Right forelimb (tissue), 1 donor: ENCODE results near the gene RAD52.
A peak's percentile ranks its signal among the peaks of the same experiment; 100 is the strongest.

Experiments used
- DNase-seq: peaks from one replicate; pipeline ENCODE4 v3.0.0-alpha.2; 2018

The RAD52 gene

GRCh38 chr12:949453-950191, at the start of gene RAD52:
RAD52 (minus strand) TSS chr12:949694; CDS start chr12:933058, 16,636 bp downstream.
- DNase-seq = peak; percentile 99

DNA sequence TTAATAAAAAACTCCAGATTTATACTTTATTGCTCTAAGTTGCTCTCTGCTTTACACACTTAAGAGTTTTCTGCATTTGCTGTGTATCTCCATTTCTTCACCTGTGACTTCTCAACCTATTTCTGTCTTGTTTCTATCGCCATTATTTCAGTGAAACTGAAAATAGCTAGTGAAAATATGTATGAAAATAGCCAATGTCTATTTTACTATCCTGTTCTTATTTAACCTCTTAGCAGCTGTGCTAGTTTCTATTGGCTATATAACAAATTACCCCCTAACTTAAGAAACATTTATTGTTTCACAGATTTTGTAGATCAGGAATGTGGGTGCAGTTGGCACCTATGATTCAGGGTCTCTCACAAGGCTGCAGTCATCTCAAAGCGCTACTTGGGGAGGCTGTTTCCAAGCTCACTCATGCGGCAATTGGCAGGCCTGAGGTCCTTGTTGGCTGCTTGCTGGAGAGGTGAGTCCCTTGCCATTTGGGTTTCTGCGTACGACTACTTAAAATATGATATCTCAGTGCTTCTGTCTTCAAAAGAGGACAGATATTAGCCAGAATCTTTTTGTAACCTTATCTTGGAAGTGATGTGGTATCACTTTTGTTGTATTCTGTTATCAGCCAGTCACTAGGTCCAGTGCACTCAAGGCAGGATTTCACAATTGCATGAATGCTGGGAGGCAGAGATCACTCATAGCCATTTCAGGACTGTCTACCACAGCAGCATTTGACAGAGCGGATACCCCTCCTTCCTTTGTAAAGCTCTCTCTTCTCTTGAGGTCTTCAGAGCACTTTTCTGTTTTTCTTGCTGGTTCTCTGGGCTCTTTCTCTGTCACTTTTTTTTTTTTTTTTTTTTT, 48.8 kb upstream of the RAD52 start:
- no peak for DNase-seq

DNA sequence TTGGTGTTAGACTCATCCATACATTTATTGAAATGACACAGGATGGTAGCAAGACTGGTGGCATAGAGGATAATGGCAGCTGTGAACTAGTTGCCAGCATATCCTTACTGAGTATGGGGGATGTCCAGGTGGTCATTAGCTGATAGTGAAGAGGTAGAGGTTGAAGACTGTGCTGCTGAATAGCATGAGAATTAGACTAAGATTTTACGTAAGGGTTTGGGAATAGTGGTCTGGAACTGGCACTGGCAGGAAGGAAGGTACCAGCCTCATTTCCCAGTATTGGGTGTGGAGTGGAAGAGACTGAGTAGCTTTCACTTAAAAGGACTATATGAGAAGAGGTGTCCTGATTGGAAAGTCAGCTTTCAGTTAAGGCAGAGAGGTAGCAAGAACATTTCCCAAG, 48.0 kb upstream of the RAD52 start:
- no peak for DNase-seq

GRCh38 chr12:996881-997280, 47.4 kb upstream of the RAD52 start:
- no peak for DNase-seq

GRCh38 chr12:992647-993046, 43.2 kb upstream of the RAD52 start:
- DNase-seq = no peak

DNA sequence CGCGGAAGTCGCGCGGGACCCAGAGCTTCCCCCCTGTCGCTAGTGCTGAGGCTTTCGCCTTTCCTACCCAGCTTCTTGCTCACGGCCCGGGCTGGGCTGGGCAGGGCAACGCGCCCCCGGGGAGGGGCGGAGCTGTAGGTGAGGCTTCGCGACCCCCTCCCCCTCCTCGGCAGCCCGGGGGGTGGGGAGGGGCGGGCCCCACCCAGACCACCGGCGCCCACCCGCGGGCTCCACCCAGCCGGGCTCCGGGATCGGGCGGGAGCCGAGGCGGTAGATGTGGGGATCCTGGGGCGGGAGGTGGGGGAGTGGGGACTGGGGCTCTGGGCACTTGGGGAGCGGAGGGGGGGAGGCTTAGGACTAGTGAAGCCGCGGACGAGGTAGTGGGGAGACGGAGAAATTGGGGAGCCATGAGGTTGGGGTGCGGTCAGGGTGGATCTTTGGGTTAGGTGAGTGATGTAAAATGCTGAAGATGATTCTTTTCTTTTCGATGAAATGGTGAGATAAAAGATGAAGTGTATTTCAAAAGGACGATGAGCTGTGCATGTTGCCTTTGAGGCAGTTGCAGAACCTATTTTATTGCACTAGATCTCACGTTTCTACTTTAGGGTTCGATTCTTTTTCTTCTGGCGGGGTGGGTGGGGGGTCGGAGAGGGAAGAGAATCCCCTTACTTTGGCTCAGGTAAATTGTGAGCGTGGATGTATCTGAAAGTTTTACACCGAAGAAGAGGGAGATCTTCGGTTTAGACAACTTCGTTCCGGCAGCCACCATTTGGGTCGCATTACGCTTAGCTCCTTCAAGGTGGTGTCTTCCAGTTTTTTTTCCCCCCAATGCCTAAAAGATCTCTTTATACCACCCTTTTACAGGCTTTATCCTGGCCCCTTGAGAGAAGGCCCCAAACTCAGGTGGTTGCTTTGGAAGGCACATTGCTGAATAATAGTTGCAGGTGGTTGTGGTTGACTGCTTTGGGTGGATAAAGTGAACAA, 42.1 kb upstream of the RAD52 start:
- DNase-seq = no peak

DNA sequence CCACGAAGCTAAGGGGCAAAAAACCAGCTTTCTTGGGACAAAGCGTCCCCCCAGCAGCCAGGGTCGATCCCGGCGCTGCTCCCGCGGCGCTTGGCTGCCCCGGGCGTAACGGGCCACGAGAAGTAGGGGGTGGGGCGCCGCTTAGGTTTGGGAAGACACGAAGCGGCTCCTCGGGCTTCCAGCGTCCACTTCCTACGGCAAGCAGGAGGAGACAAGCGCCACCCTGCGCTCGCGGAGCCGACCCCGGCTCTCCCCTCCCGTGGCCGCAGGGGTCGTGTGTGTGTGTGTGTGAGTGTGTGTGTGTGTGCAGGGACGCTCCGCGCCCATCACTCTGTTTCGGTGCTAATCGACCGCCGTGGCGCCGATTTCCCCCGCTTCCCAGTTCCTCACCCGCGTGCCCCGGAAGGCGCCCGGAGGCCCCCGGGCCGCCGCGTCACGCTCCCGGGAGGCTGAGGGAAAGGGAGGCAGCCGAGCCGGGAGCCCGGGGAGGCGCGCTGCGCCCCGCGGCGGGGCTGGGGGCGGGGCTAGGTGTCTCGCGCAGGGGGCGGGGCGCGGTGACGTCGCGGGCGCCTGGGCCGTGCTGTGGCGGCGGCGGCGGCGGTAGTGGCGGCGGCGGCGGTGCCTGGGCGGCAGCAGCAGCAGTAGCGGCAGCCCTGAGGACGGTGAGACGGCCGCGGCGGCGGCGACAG, 41.3 kb upstream of the RAD52 start, which contains the start of gene ERC1:
Gene ERC1 (plus strand): TSS at position 563 of the 689 bp plus-strand sequence. CDS start 36,681 bp downstream, outside the sequence.
- DNase-seq = peak; percentile 93

DNA sequence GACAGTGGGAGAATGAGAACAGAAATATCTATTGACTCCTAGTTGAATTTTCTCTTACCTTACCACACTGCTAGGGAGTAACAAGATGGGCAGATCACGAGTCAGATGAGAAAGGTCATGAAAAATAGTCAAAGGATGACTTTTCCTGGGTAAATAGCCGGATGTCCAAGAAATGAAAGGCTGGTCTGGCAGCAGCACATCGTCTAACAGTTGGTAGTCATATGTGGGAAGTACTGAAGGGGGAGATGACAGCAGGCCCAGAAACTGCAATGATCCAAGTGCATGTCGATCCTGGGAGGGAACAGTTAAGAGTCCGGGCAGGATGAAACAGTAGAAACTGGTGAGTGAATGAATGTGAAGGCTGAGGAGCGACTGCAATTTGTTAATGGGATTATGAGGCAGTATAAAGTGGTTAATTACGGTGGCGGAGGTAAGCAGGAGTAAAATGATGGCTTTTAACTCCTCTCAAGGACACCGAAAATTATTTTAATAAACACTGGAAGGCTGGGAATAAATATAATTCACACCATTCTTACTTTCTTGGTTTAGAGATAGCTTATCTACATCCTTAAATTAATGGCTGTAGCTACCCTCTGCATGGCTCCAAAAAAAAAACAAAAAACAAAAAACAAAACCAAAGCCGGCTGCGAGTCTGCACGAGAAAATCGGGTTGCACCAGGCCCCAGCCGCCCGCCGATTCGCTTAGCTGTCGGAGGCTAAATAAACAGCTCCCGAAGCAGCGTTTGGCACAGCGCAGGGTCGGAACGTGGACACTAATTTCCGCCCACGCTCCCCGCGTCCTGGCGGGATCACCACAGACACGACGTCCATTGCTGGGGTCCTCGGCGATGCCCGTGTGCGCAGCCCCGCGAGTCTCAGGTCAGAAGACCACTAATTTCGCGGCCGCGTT, 40.5 kb upstream of the RAD52 start:
- DNase-seq = peak; percentile 53

GRCh38 chr12:989051-989450, 39.6 kb upstream of the RAD52 start:
- DNase-seq = no peak

DNA sequence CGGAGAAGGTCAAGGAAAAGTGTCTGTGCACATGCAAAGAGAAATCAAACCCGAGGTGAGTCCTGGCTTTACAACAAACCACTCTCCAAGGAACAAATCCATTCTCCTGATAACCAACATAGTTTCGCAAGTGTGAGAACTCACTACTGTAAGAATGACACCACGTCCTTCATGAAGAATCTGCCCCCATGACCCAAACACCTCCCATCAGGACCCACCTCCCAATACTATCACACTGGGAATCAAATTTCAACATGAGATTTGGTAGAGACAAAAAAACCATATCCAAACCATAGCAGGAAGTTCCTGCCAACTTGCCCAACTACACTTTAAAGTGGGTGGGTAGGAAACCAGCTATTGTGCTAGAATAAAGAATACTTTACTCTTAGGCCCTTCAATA, 39.2 kb upstream of the RAD52 start:
- DNase-seq = no peak

DNA sequence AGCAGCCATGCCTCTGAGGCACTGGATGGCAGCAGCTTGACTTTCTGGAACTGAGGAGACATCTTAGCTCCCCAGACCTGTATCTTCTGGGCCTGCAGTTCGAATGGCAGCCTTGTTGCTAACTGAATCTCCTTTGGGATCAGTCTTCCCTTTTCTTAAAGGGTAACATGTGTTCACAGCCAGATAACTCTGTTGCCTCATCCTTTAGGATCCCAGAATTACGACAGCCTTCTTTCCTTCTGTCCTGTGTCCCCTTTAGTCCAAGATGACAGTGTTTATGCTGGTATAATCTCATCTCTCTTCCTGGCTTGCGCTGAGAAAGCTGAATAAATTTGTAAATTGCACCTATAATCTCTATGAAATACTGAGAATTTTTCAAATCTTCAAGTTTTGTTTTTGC, 32.5 kb upstream of the RAD52 start:
- DNase-seq = no peak

- no peak for DNase-seq
Measured at GRCh38 chr12:981176-981828, 31.8 kb upstream of the RAD52 start.

DNA sequence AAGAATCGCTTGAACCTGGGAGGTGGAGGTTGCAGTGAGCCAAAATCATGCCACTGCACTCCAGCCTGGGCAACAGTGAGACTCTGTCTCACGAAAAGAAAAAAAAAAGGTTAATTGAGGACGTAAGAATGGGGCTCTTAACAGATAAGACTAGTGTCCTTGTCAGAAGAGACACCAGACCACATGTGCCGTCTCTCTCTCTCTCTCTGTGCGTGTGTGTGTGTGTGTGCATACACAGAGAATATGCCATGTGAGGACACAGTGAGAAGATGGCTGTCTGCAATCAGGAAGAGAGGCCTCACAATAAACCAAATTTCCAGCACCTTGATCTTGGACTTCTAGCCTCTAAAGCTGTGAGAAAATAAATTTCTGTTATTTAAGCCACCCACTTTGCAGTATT, 29.9 kb upstream of the RAD52 start:
- DNase-seq = no peak

DNA sequence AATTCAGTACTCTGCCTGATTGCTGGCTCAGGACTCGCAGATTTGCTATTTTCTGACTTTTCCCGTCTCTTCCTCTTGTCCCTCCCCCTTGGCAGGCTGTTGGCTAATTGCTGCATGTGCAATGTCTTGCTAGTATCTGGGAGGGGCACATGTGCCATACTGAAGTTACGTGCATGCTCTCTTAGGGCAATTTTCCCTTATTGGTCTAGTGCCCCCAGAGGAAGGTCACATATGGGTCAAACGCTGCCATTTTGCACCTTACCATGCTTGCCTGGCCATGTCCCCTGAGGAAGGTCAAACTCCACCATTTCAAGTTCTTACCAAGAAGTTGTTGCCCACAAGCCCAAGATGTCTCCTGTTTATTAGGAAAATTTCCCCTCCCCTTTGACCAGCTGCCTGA, 27.7 kb upstream of the RAD52 start:
- DNase-seq = no peak

- no peak for DNase-seq
Measured at GRCh38 chr12:976644-977043, 27.1 kb upstream of the RAD52 start.

DNA sequence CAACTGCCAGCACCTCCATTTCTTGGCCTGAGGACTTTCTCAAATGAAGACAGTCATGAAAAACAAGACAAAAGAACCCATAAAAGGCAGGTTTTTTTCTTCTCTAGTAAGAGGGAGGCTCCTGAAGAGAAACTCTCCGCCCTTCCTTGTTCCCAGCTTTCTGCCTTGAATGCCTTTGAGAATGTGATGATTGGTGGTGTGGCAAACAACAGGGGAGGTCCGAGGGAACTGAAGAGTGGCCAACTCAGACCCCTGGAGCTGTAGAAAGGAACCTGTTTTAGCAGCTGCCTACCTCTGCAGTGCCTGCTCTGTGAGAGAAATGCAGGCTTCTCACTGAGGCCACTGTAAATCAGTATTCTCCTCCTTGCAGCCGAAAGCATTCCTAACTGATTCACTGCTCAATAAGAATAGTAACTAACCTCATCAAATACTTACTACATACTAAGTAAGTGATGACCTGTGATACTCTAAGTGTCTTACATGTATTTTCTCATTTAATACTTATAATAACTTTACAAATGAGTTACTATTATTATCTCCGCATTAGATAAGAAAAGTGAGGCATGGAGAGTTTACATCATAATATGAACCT, 24.9 kb upstream of the RAD52 start:
- no peak for DNase-seq

DNA sequence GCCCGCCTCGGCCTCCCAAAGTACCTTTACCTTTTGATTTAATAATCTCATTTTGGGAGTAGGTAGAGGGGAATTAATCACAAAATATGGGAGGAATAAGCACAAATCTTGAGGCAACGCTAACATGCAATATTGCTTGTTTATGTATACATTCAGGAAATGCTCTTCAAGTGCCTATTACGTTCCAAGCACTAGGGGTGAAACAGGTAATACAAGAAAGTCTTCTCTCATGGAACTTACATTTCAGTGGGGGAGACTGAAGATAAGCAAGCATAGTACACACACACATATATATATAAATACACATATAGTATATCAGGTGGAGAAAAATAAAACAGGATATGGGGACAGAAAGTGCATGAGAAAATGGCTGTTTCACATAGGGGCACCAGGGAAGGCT, 22.5 kb upstream of the RAD52 start:
- no peak for DNase-seq

DNA sequence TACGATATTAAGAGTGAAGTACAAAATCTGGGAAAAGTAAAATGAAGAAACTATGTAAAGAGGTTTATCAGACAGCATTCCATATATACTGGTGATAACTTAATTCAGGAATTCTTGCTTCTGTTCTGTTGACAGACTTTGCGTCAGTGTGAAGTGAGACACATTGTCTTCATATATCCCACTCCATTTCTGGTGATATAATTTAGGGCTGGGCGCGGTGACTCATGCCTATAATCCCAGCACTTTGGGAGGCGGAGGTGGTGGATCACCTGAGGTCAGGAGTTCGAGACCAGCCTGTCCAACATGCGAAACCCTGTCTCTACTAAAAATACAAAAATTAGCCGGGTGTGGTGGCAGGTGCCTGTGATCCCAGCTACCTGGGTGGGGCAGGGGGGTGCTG, 20.3 kb upstream of the RAD52 start:
- DNase-seq = no peak

DNA sequence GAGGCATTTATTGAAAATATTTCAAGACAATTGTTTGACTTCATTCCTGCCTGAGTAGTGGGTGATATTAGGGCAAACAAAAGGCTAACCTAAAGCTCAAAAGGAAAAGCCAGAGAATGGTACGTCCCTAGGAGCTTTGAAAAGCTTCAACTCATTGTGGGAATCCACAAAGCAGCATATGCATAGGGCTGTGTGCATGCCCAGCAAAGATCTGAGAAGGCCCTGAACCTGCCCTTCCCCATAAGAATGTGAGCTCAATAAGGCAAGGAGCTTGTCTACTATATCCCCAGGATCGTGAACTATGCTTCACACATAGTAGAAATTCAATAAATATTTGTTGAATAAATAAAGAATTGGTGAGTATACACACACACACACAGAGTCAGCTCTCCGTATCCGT, 19.1 kb upstream of the RAD52 start:
- no peak for DNase-seq

- DNase-seq = no peak
Measured at GRCh38 chr12:967641-968040, 18.1 kb upstream of the RAD52 start.
